H1 (cell line): ENCODE results near the gene AKR1B1. TPM values are rescaled to one million over a fixed set of nuclear protein-coding genes. Genes with fewer than 3 reads are reported as not detected.

Source experiments
- EZH2 ChIP-seq: fragments of 200-600 bp; sonication (generic); IDR thresholded peaks from 2 replicates; pipeline ENCODE4 v1.7.1; 2012; ENCODE audit warnings: low read depth, mild to moderate bottlenecking, moderate library complexity, low read length, inconsistent platforms; ENCODE audit not compliant: severe bottlenecking
- TCF12 ChIP-seq: IDR thresholded peaks from 2 replicates; pipeline ENCODE4 v1.6.1; 2011; ENCODE audit warnings: low read depth, mild to moderate bottlenecking, low read length
- YY1 ChIP-seq: IDR thresholded peaks from 2 replicates; pipeline ENCODE4 v1.6.1; 2011; ENCODE audit warnings: low read depth, mild to moderate bottlenecking, low read length
- polyA plus RNA-seq, 7 experiments: library from polyadenylated mRNA; depleted of rRNA in 3 of 7; stranded (reverse) in 5 of 7; unstranded in 2 of 7; fragments of >200 nt in 5 of 7; fragments of 200-250 nt in 2 of 7; gene quantifications; 1 replicate in 5 of 7; 2 replicates in 1 of 7; 4 replicates in 1 of 7; pipeline versions ENCODE4 v1.2.1 to v1.2.3, GENCODE V29; 2011 to 2013; ENCODE audit warnings: missing spikeins in 2 of 7, mixed read lengths in 2 of 7
- total RNA-seq: library from RNA; stranded (reverse); fragmentation: NEBNext Ultra II Directional; extraction: Animal tissue kit (Norgen Biotek cat#: 25700); gene quantifications from 2 replicates; pipeline ENCODE4 v1.2.1, GENCODE V29; 2021
- TF ChIP-seq, protein P1 (sequence below): fragments of 300-600 bp; sonication (generic); IDR thresholded peaks from 2 replicates; pipeline ENCODE4 v1.7.1; 2012; ENCODE audit warnings: low read length, moderate library complexity, mild to moderate bottlenecking, inconsistent platforms; ENCODE audit not compliant: insufficient replicate concordance

AKR1B1 gene
- total and polyA plus RNA-seq, 2 of the 8 experiments (the other 6 are each of a cell fraction or from before 2014, with no cell fraction given) = 195 to 273 TPM

DNA sequence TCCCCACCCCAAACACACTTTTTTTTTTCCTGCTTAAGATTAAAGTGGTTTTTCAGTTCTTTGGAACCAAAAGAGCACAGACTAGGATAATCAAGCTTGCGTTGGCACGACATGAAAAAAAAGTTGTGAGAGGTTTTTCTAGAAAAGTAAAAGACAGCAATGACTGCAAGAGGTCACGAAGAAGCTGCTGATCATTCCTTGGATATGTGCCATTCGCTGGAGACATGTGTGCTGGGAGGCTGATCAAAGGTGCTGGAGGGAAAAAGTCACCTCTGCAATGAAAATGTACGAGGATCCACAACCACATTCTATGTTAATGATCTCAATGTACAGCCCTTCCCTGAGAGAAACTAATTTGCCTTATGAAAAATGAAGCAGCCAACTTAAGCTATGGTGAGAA lies 5.4 kb downstream of the AKR1B1 start (continued):
- TF ChIP-seq, protein P1, sequence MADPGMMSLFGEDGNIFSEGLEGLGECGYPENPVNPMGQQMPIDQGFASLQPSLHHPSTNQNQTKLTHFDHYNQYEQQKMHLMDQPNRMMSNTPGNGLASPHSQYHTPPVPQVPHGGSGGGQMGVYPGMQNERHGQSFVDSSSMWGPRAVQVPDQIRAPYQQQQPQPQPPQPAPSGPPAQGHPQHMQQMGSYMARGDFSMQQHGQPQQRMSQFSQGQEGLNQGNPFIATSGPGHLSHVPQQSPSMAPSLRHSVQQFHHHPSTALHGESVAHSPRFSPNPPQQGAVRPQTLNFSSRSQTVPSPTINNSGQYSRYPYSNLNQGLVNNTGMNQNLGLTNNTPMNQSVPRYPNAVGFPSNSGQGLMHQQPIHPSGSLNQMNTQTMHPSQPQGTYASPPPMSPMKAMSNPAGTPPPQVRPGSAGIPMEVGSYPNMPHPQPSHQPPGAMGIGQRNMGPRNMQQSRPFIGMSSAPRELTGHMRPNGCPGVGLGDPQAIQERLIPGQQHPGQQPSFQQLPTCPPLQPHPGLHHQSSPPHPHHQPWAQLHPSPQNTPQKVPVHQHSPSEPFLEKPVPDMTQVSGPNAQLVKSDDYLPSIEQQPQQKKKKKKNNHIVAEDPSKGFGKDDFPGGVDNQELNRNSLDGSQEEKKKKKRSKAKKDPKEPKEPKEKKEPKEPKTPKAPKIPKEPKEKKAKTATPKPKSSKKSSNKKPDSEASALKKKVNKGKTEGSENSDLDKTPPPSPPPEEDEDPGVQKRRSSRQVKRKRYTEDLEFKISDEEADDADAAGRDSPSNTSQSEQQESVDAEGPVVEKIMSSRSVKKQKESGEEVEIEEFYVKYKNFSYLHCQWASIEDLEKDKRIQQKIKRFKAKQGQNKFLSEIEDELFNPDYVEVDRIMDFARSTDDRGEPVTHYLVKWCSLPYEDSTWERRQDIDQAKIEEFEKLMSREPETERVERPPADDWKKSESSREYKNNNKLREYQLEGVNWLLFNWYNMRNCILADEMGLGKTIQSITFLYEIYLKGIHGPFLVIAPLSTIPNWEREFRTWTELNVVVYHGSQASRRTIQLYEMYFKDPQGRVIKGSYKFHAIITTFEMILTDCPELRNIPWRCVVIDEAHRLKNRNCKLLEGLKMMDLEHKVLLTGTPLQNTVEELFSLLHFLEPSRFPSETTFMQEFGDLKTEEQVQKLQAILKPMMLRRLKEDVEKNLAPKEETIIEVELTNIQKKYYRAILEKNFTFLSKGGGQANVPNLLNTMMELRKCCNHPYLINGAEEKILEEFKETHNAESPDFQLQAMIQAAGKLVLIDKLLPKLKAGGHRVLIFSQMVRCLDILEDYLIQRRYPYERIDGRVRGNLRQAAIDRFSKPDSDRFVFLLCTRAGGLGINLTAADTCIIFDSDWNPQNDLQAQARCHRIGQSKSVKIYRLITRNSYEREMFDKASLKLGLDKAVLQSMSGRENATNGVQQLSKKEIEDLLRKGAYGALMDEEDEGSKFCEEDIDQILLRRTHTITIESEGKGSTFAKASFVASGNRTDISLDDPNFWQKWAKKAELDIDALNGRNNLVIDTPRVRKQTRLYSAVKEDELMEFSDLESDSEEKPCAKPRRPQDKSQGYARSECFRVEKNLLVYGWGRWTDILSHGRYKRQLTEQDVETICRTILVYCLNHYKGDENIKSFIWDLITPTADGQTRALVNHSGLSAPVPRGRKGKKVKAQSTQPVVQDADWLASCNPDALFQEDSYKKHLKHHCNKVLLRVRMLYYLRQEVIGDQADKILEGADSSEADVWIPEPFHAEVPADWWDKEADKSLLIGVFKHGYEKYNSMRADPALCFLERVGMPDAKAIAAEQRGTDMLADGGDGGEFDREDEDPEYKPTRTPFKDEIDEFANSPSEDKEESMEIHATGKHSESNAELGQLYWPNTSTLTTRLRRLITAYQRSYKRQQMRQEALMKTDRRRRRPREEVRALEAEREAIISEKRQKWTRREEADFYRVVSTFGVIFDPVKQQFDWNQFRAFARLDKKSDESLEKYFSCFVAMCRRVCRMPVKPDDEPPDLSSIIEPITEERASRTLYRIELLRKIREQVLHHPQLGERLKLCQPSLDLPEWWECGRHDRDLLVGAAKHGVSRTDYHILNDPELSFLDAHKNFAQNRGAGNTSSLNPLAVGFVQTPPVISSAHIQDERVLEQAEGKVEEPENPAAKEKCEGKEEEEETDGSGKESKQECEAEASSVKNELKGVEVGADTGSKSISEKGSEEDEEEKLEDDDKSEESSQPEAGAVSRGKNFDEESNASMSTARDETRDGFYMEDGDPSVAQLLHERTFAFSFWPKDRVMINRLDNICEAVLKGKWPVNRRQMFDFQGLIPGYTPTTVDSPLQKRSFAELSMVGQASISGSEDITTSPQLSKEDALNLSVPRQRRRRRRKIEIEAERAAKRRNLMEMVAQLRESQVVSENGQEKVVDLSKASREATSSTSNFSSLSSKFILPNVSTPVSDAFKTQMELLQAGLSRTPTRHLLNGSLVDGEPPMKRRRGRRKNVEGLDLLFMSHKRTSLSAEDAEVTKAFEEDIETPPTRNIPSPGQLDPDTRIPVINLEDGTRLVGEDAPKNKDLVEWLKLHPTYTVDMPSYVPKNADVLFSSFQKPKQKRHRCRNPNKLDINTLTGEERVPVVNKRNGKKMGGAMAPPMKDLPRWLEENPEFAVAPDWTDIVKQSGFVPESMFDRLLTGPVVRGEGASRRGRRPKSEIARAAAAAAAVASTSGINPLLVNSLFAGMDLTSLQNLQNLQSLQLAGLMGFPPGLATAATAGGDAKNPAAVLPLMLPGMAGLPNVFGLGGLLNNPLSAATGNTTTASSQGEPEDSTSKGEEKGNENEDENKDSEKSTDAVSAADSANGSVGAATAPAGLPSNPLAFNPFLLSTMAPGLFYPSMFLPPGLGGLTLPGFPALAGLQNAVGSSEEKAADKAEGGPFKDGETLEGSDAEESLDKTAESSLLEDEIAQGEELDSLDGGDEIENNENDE = no peak
- TF ChIP-seq YY1 (no peak), TCF12 (no peak), EZH2 (no peak)
